ENCODE results near the gene SYNM.

SYNM gene

DNA sequence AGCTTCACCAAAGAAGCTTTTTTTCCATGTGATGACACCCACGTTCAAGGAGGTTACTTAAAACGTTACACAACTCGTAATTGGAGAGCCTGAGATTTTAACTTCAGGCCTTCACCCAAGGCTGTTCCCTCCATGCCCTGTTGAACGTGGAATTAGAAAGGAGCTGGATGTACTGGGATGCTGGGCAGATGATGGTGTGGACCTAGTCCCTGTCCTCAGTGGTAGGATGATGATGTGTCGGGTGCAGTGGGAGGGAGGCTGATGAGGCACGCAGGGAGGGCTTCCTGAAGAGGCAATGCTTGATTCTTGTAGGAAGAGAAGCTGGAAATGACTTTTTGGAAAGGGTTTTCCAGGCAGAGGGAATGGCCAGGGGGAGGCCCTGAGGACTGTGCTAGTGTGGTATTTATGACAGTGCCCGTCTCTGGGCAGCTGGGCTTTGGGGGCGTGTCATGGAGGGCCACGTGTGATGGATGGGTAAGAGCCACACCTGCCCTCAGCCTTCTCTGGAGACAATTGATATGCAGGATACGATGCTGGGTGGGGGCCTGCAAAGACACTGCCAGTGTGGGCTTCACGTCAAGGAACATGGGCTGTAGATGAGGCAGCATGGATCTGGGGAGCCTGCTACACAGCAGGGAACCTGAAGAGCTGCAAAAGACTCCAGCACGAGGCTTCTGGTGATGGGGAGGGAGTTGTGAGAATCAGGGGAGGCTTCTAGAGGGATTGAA lies 15.3 kb downstream of the SYNM start:
- ATAC-seq = no peak
- TF ChIP-seq ZFP30 (CRISPR knock-in tag; IDR thresholded peaks at IDR 0.05) (no peak), TOX (CRISPR knock-in tag; IDR thresholded peaks at IDR 0.05; ENCODE audit: borderline replicate concordance) (no peak), ESRRG (CRISPR knock-in tag; IDR thresholded peaks at IDR 0.05) (no peak)

DNA sequence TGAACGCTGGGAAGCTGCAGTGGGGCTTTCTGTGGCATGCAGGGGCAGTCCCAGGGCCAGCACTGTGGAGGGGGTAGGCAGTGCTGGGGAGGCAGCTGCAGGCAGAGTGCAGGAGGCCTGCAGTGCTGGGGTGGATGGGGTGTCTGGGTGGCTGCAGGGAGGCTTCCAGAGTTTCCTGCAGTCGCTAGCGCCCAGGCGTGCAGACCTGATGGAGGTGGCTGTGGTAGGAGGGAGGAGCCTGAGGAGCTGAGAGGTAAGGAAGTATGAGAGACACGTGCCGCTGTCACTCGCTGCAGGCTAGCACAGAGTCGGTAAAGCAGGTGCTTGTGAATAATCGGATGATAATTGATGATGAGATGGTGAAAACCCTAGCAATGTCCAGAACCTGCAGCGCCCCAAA lies 16.3 kb downstream of the SYNM start:
- no peak for TF ChIP-seq SNAI2 (CRISPR knock-in tag; IDR thresholded peaks at IDR 0.05)
- TF ChIP-seq, protein P1, sequence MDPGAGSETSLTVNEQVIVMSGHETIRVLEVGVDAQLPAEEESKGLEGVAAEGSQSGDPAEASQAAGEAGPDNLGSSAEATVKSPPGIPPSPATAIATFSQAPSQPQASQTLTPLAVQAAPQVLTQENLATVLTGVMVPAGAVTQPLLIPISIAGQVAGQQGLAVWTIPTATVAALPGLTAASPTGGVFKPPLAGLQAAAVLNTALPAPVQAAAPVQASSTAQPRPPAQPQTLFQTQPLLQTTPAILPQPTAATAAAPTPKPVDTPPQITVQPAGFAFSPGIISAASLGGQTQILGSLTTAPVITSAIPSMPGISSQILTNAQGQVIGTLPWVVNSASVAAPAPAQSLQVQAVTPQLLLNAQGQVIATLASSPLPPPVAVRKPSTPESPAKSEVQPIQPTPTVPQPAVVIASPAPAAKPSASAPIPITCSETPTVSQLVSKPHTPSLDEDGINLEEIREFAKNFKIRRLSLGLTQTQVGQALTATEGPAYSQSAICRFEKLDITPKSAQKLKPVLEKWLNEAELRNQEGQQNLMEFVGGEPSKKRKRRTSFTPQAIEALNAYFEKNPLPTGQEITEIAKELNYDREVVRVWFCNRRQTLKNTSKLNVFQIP (CRISPR knock-in tag; IDR thresholded peaks at IDR 0.05; ENCODE audit: borderline replicate concordance, low read depth) = no peak
- TF ChIP-seq CSDC2 (CRISPR knock-in tag; IDR thresholded peaks at IDR 0.05) = no peak
- TF ChIP-seq PPARA (CRISPR knock-in tag; IDR thresholded peaks at IDR 0.05; ENCODE audit: borderline replicate concordance) = no peak
- no peak for TF ChIP-seq ISL1 (CRISPR knock-in tag; IDR thresholded peaks at IDR 0.05)
- TF ChIP-seq, protein P2, sequence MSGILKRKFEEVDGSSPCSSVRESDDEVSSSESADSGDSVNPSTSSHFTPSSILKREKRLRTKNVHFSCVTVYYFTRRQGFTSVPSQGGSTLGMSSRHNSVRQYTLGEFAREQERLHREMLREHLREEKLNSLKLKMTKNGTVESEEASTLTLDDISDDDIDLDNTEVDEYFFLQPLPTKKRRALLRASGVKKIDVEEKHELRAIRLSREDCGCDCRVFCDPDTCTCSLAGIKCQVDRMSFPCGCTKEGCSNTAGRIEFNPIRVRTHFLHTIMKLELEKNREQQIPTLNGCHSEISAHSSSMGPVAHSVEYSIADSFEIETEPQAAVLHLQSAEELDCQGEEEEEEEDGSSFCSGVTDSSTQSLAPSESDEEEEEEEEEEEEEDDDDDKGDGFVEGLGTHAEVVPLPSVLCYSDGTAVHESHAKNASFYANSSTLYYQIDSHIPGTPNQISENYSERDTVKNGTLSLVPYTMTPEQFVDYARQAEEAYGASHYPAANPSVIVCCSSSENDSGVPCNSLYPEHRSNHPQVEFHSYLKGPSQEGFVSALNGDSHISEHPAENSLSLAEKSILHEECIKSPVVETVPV (CRISPR knock-in tag; IDR thresholded peaks at IDR 0.05) = no peak
- no peak for TF ChIP-seq ARNTL (CRISPR knock-in tag; IDR thresholded peaks at IDR 0.05; ENCODE audit: borderline replicate concordance, low read depth)
- TF ChIP-seq, protein P3, sequence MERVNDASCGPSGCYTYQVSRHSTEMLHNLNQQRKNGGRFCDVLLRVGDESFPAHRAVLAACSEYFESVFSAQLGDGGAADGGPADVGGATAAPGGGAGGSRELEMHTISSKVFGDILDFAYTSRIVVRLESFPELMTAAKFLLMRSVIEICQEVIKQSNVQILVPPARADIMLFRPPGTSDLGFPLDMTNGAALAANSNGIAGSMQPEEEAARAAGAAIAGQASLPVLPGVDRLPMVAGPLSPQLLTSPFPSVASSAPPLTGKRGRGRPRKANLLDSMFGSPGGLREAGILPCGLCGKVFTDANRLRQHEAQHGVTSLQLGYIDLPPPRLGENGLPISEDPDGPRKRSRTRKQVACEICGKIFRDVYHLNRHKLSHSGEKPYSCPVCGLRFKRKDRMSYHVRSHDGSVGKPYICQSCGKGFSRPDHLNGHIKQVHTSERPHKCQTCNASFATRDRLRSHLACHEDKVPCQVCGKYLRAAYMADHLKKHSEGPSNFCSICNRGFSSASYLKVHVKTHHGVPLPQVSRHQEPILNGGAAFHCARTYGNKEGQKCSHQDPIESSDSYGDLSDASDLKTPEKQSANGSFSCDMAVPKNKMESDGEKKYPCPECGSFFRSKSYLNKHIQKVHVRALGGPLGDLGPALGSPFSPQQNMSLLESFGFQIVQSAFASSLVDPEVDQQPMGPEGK (CRISPR knock-in tag; IDR thresholded peaks at IDR 0.05; ENCODE audit: borderline replicate concordance) = no peak
- TF ChIP-seq, protein P4, sequence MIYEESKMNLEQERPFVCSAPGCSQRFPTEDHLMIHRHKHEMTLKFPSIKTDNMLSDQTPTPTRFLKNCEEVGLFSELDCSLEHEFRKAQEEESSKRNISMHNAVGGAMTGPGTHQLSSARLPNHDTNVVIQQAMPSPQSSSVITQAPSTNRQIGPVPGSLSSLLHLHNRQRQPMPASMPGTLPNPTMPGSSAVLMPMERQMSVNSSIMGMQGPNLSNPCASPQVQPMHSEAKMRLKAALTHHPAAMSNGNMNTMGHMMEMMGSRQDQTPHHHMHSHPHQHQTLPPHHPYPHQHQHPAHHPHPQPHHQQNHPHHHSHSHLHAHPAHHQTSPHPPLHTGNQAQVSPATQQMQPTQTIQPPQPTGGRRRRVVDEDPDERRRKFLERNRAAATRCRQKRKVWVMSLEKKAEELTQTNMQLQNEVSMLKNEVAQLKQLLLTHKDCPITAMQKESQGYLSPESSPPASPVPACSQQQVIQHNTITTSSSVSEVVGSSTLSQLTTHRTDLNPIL (CRISPR knock-in tag; IDR thresholded peaks at IDR 0.05; ENCODE audit: low read depth) = no peak
- TF ChIP-seq OSR1 (CRISPR knock-in tag; IDR thresholded peaks at IDR 0.05) = no peak
- no peak for TF ChIP-seq ZNF8 (CRISPR knock-in tag; IDR thresholded peaks at IDR 0.05)
- no peak for TF ChIP-seq BACH2 (CRISPR knock-in tag; IDR thresholded peaks at IDR 0.05; ENCODE audit: borderline replicate concordance)
- no peak for TF ChIP-seq GLIS3 (CRISPR knock-in tag; IDR thresholded peaks at IDR 0.05)
- TF ChIP-seq ZFP3 (CRISPR knock-in tag; IDR thresholded peaks at IDR 0.05) = no peak
- no peak for TF ChIP-seq TOX (CRISPR knock-in tag; IDR thresholded peaks at IDR 0.05; ENCODE audit: borderline replicate concordance)
- no peak for TF ChIP-seq TCF4 (CRISPR knock-in tag; IDR thresholded peaks at IDR 0.05; ENCODE audit: borderline replicate concordance)
- TF ChIP-seq ZNF70 (CRISPR knock-in tag; IDR thresholded peaks at IDR 0.05) = no peak
- TF ChIP-seq, protein P5, sequence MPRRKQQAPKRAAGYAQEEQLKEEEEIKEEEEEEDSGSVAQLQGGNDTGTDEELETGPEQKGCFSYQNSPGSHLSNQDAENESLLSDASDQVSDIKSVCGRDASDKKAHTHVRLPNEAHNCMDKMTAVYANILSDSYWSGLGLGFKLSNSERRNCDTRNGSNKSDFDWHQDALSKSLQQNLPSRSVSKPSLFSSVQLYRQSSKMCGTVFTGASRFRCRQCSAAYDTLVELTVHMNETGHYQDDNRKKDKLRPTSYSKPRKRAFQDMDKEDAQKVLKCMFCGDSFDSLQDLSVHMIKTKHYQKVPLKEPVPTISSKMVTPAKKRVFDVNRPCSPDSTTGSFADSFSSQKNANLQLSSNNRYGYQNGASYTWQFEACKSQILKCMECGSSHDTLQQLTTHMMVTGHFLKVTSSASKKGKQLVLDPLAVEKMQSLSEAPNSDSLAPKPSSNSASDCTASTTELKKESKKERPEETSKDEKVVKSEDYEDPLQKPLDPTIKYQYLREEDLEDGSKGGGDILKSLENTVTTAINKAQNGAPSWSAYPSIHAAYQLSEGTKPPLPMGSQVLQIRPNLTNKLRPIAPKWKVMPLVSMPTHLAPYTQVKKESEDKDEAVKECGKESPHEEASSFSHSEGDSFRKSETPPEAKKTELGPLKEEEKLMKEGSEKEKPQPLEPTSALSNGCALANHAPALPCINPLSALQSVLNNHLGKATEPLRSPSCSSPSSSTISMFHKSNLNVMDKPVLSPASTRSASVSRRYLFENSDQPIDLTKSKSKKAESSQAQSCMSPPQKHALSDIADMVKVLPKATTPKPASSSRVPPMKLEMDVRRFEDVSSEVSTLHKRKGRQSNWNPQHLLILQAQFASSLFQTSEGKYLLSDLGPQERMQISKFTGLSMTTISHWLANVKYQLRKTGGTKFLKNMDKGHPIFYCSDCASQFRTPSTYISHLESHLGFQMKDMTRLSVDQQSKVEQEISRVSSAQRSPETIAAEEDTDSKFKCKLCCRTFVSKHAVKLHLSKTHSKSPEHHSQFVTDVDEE (CRISPR knock-in tag; IDR thresholded peaks at IDR 0.05) = no peak
- TF ChIP-seq ZFP30 (CRISPR knock-in tag; IDR thresholded peaks at IDR 0.05) = no peak
- no peak for TF ChIP-seq ZC3H10 (CRISPR knock-in tag; IDR thresholded peaks at IDR 0.05)
- no peak for ATAC-seq

Measured in SK-N-SH treated with all-trans-retinoic acid at 6 μM for 48 hours (cell line).